ENCODE data around the gene OSBPL6.

OSBPL6 gene

DNA sequence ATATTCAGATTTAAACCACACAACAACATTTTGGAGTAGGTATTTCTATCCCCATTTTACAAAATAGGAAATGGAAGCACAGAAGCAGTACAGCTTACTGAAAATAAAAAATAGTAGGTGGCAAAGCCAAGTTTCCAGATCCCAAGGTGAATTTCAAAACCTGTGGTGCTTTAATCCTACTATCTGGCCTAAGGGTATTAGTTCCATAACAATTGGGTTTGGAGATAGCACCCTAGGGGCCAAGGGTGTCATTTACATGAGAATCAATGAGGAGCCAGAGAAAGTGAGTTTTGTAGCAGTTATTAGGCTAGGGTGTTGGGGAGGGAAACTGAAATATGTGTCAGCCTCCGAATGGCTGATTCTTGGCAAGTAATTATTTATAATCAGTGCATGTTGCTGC, 24.9 kb downstream of the OSBPL6 start:
- Histone ChIP-seq H3K9ac (ENCODE audit: low read depth, low read length, poor library complexity, severe bottlenecking) (no peak overlapping the region), H2AFZ (ENCODE audit: low read length) (no peak overlapping the region), H3K9me2 (replicated peaks; ENCODE audit: low read depth, low read length) (no peaks in the 10 kb centered on the region), H3K36me3 (ENCODE audit: insufficient read depth, low read length) (no peaks in the 10 kb centered on the region), H3K27me3 (ENCODE audit: insufficient read depth, low read length, poor library complexity, severe bottlenecking) (no peaks in the 10 kb centered on the region), H3K79me2 (ENCODE audit: insufficient read depth, low read length) (no peaks in the 10 kb centered on the region), H3K4me3 (ENCODE audit: low read length, poor library complexity, severe bottlenecking) (no peak overlapping the region), H3K4me1 (ENCODE audit: insufficient read depth, low read length, poor library complexity, severe bottlenecking) (no peaks in the 10 kb centered on the region), H3K9me3 (ENCODE audit: insufficient read depth, low read depth, low read length) (no peaks in the 10 kb centered on the region), H3K4me2 (ENCODE audit: low read depth, low read length, poor library complexity, severe bottlenecking) (no peak overlapping the region), H3F3A (ENCODE audit: low read depth) (no peaks in the 10 kb centered on the region), H4K20me1 (ENCODE audit: insufficient read depth, low read length, poor library complexity, severe bottlenecking) (no peaks in the 10 kb centered on the region)
- TF ChIP-seq, protein P1, sequence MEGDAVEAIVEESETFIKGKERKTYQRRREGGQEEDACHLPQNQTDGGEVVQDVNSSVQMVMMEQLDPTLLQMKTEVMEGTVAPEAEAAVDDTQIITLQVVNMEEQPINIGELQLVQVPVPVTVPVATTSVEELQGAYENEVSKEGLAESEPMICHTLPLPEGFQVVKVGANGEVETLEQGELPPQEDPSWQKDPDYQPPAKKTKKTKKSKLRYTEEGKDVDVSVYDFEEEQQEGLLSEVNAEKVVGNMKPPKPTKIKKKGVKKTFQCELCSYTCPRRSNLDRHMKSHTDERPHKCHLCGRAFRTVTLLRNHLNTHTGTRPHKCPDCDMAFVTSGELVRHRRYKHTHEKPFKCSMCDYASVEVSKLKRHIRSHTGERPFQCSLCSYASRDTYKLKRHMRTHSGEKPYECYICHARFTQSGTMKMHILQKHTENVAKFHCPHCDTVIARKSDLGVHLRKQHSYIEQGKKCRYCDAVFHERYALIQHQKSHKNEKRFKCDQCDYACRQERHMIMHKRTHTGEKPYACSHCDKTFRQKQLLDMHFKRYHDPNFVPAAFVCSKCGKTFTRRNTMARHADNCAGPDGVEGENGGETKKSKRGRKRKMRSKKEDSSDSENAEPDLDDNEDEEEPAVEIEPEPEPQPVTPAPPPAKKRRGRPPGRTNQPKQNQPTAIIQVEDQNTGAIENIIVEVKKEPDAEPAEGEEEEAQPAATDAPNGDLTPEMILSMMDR (conservative IDR thresholded peaks at IDR 0.05; ENCODE audit: low read length): no peak
- no peak for TF ChIP-seq EZH2phosphoT487 (IDR thresholded peaks at IDR 0.05; ENCODE audit: borderline replicate concordance)

DNA sequence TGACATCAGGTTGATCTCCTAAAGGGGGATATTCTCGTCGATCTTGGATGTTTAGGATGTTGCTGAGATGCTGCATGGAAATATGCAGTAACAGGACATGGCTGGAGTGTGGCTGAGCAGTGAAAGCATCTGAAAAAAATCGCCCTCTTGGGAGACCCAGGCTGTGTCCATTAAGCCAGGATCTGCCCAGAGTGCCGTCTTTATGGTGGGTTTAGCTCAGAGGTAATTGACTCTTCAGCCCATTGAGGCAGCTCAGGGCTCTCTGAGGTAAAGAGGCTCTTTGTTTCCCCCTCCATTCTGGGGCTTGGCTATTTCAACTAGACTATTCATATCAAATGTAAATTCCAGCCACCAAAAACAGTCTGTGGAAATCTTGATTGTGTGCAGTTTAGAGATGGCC, 26.5 kb downstream of the OSBPL6 start:
- TF ChIP-seq EZH2phosphoT487 (IDR thresholded peaks at IDR 0.05; ENCODE audit: borderline replicate concordance): no peak
- TF ChIP-seq, protein P1 (conservative IDR thresholded peaks at IDR 0.05; ENCODE audit: low read length): no peak
- H3K79me2 ChIP-seq (ENCODE audit: insufficient read depth, low read length): no peaks in the 10 kb centered on the region
- H3K4me2 ChIP-seq (ENCODE audit: low read depth, low read length, poor library complexity, severe bottlenecking): no peak overlapping the region
- H3K4me1 ChIP-seq (ENCODE audit: insufficient read depth, low read length, poor library complexity, severe bottlenecking): no peaks in the 10 kb centered on the region
- H3K36me3 ChIP-seq (ENCODE audit: insufficient read depth, low read length): no peaks in the 10 kb centered on the region
- H3K4me3 ChIP-seq (ENCODE audit: low read length, poor library complexity, severe bottlenecking): no peak overlapping the region
- no peak overlapping the region for H2AFZ ChIP-seq (ENCODE audit: low read length)
- H3K9ac ChIP-seq (ENCODE audit: low read depth, low read length, poor library complexity, severe bottlenecking): no peak overlapping the region
- no peaks in the 10 kb centered on the region for H4K20me1 ChIP-seq (ENCODE audit: insufficient read depth, low read length, poor library complexity, severe bottlenecking)
- no peaks in the 10 kb centered on the region for H3F3A ChIP-seq (ENCODE audit: low read depth)
- H3K9me3 ChIP-seq (ENCODE audit: insufficient read depth, low read depth, low read length): no peaks in the 10 kb centered on the region
- H3K9me2 ChIP-seq (replicated peaks; ENCODE audit: low read depth, low read length): no peaks in the 10 kb centered on the region
- no peaks in the 10 kb centered on the region for H3K27me3 ChIP-seq (ENCODE audit: insufficient read depth, low read length, poor library complexity, severe bottlenecking)

DNA sequence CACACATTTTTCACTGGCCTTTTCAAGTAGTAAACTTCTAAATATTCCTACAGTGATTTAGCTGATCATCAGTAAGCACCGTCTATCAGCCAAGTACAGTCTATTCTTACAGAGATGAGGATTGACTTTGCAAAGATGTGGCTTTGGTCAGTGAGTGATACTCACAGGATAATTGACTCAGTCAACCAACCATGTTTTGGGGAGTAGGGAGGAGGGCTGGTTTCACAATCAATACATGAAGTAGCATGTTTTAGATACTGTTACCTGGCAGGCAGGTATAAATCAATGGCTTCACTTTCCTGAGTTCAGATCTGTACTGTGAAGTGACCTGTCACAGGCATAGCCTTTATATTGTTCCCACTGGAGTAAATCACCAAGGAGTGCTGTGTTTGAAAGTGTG, 27.2 kb downstream of the OSBPL6 start:
- no peaks in the 10 kb centered on the region for H3K4me1 ChIP-seq (ENCODE audit: insufficient read depth, low read length, poor library complexity, severe bottlenecking)
- no peaks in the 10 kb centered on the region for H3F3A ChIP-seq (ENCODE audit: low read depth)
- H3K9ac ChIP-seq (ENCODE audit: low read depth, low read length, poor library complexity, severe bottlenecking): no peak overlapping the region
- H3K27me3 ChIP-seq (ENCODE audit: insufficient read depth, low read length, poor library complexity, severe bottlenecking): no peaks in the 10 kb centered on the region
- no peaks in the 10 kb centered on the region for H3K9me3 ChIP-seq (ENCODE audit: insufficient read depth, low read depth, low read length)
- no peaks in the 10 kb centered on the region for H3K36me3 ChIP-seq (ENCODE audit: insufficient read depth, low read length)
- H4K20me1 ChIP-seq (ENCODE audit: insufficient read depth, low read length, poor library complexity, severe bottlenecking): no peaks in the 10 kb centered on the region
- H2AFZ ChIP-seq (ENCODE audit: low read length): no peak overlapping the region
- TF ChIP-seq EZH2phosphoT487 (IDR thresholded peaks at IDR 0.05; ENCODE audit: borderline replicate concordance): no peak
- TF ChIP-seq, protein P1 (conservative IDR thresholded peaks at IDR 0.05; ENCODE audit: low read length): no peak
- H3K4me3 ChIP-seq (ENCODE audit: low read length, poor library complexity, severe bottlenecking): no peak overlapping the region
- H3K4me2 ChIP-seq (ENCODE audit: low read depth, low read length, poor library complexity, severe bottlenecking): no peak overlapping the region
- no peaks in the 10 kb centered on the region for H3K79me2 ChIP-seq (ENCODE audit: insufficient read depth, low read length)
- no peaks in the 10 kb centered on the region for H3K9me2 ChIP-seq (replicated peaks; ENCODE audit: low read depth, low read length)
